GF-D8 (cell line): ENCODE data around the gene RABL6.
"Not testable (repeated sequence)": the region's sequence is repeated elsewhere in the genome, so short reads cannot be mapped to it uniquely, and the experiment has no call there.

Experiments used
- DNase-seq: peaks from one replicate; lab custom pipeline; 2025; lab: John Stamatoyannopoulos, UW

RABL6 gene

DNA sequence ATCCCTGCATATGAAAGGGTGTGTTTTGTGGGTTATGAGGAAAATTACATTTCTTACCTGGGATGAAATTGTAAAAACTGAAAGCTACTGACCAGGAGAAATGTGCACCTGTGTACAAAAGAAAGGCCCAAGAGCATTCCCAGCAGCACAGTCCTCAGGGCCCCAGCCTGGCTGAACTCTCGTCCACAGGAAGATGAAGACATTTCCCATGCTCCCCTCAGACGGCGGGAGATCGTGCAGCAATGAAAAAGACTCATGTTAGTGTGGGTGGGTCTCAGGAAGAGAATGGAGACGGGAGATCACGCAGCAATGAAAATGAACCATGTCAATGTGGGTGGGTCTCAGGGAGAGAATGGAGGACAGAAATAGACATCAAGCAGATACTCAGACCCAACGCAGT is 30.8 kb upstream of the RABL6 start:
- DNase-seq = no peak

DNA sequence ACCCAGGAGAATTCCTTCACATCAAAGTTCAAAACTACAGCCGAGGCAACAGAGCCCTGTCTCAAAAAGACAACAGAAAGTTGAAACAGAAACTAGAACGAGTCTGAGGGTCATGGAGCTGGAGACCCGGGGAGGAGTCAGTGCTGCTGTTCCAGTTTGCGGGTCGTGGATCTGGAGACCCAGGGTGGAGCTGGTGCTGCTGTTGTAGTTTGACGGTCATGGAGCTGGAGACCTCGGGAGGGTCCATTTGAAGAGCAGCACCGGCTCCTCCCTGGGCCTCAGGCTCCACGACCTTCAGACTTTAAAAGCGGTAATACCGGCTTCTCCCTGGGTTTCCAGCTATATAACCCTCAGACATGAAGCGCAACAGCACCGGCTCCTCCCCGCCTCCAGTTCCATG is 30.4 kb upstream of the RABL6 start:
- no peak for DNase-seq

DNA sequence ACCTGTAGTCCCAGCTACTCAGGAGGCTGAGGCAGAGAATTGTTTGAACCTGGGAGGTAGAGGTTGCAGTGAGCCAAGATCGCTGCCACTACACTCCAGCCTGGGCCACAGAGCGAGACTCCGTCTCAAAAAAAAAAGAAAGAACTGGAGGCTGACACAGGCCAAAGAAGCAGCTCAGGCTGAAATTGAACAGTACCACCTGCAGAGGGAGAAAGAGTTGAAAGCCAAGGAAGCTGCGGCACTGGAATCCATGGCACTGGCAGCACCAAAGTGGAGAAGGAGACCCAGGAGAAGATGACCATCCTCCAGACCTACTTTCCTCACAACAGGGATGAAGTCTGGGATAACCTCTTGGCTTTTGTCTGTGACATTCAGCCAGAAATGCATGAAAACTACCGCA is 27.9 kb upstream of the RABL6 start:
- no peak for DNase-seq

DNA sequence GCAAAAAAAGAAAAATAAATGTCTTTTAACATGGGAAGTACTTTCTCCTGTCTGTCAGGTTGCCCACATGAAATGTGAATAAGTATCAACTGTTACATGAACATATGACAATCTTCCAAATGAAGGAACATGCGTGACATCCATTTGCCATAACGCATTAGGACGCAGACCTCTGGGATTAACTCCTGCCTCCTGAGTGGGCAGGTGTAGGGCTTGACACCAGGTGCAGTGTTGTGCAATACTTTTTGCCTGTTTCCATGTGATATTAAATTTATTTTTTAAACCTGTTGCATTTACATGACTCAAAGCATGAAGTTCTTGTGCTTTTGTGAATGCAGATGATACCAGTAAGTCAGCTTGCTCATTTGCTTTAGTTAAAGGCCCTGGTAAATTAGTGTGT is 25.3 kb upstream of the RABL6 start:
- DNase-seq = no peak

DNA sequence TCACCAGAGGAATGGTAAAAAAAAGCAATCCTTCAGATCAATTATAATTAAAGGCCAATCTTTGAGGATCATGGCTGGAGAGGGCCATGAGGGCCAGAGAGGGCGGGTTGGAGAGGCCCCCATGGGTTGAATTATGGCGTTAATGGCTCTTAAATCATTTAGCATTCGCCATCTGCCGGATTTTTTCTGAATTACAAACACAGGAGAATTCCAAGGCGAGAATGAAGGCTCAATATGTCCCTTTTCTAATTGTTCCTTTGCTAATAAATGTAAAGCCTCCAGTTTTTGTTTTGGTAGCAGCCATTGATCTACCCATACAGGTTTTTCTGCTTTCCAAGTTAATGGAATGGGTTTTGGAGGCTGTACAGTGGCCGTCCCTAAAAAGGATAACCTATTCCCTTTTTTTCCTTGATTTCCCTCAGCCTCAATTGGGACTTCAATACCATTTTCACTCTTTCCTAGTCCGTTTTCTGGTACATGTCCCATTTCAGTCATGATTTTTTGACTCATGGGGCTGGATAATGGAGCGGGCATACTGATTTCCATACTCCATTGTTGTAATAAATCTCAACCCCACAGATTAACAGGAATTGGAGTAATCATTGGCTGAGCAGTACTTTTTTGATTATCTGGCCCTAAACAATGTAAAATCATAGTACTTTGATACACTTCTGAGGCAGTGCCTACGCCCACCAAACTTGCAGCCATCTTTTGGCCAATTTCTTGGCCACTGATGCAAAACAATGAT is 23.3 kb upstream of the RABL6 start:
- DNase-seq = no peak

DNA sequence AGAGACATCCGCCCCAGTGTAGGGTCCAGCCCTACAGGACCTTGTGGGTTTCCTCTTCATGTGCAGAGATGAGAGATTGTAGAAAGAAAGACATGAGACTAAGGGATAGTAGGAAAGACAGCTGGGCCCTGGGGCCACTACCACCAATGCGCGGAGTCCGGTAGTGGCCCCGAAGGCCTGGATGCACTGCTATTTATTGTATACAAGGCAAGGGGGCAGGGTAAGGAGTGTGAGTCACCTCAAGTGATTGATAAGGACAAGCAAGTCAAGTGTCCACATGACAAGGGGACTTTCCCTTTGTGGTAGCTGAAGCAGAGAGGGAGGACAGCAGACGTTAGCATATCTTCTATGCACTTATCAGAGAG is 22.8 kb upstream of the RABL6 start:
- DNase-seq = no peak

DNA sequence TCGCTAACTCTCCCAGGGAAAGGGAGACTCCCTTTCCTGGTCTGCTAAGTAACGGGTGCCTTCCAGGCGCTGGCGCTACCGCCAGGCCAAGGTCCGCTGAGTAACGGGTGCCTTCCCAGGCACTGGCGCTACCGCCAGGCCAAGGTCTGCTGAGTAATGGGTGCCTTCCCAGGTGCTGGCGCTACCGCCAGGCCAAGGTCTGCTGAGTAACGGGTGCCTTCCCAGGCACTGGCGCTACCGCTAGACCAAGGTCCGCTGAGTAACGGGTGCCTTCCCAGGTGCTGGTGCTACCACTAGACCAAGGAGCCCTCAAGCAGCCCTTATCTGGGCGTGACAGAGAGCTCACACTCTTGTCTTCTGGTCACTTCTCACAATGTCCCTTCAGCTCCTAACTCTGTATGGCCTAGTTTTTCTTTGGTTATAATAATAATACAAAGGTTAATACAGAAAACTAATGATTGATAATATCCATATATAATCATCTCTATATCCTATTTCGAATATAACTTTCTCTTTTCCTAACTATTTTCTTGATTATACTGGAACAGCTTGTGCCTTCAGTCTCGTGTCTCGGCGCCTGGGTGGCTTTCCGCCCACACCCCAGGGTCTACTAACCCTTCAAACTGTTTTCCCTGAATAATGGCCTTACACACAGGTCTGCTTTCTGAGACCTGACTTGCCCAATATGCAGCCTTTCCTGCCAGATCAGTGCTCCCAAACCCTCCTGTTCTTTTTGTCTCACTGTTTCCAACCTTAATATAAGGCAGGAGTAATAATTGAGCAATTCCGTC is 22.0 kb upstream of the RABL6 start:
- not testable (repeated sequence) for DNase-seq

DNA sequence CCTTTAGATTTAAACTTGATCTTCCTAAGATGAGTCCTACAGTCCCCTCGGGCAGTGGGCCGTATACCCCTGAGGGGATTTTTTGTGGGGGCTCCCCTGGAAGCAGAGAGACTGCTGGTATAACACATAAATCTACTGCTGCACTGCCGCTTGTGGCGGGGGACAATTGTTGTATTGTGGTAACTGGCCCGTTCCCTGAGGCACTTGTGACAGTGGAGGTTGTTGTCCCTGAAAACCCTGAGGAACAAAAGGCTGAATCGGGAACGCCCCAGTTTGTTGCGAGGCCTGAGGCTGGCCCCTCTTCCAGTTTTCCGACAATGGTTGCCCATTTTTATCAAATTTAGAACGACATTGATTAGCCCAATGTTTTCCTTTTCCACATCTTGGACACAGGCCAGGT is 21.3 kb upstream of the RABL6 start:
- no peak for DNase-seq

DNA sequence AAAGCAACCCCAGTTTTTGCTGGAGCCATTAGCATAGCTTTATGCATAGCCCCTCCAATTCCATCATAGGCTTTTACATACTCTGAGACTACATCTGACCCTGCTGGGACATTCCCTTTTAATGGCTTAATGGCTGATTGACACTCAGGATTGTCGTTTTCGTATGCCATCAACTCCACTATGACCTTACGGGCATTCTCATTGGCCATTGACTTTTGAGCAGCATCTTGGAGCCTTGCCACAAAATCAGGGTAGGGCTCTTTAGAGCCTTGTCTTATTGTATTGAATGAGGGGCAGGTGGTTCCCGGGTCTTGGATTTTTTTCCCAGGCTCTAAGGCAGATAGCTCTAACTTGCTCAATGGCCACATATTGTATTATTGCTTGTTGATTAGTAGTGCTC is 20.8 kb upstream of the RABL6 start:
- DNase-seq = not testable (repeated sequence)

DNA sequence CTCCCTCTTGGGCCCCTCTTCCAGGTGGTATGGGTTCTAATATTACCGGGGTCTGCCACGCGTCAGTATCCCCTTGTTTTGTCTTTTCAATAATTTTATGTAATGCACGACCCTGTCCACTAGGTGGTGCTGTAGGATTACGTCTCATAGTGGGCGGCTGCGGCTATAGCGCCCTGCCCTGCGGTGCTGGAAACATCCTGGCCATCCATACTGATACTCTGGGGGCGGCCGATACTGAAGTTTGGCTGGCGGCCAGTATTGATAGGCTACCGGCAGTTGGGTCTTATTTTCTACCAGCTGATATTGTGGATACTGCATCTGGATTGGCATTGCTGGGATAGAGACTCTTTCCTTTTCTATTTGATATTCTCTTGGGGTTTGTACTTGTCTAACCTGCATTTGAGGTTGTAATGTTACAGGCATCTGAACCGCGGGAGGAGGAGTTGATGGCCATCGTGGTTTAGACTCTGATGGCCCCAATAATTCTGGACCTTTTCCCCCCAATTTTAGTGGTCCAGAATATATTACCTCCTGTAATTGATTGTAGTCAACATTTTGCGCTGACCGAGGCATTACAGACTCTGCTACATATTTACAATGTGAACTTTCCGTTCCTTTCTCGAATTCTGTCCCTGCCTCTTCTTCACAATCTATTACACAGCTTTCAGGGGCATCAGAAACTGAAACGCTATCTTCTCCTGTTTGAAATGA is 19.9 kb upstream of the RABL6 start:
- peak; percentile 24 for DNase-seq

DNA sequence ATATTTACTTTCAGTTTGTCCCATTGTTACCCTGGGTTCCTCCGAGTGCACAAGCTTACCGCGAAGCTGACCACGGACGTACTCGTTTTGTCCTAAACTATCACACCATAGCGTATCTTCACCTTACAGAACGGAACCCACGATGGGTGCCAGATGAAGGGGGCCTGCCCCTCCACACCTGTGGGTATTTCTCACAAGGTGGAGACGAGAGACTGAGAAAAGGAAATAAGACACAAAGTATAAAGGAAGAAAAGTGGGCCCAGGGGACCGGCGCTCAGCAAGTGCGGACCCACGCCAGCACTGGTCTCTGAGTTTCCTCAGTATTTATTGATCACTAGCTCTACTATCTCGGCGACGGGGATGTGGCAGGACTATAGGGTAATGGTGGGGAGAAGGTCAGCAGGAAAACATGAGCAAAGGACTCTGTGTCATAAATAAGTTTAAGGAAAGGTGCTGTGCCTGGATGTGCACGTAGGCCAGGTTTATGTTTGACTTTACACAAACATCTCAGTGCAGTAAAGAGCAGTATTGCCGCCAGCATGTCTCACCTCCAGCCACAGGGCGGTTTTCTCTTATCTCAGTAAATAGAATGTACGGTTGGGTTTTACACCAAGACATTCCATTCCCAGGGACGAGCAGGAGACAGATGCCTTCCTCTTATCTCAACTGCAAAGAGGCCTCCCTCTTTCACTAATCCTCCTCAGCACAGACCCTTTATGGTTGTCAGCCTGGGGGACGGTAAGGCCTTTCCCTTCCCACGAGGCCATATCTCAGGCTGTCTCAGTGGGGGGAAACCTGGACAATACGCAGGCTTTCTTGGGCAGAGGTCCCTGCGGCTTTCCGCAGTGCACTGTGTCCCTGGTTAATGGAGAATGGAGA is 18.9 kb upstream of the RABL6 start:
- DNase-seq = not testable (repeated sequence)

DNA sequence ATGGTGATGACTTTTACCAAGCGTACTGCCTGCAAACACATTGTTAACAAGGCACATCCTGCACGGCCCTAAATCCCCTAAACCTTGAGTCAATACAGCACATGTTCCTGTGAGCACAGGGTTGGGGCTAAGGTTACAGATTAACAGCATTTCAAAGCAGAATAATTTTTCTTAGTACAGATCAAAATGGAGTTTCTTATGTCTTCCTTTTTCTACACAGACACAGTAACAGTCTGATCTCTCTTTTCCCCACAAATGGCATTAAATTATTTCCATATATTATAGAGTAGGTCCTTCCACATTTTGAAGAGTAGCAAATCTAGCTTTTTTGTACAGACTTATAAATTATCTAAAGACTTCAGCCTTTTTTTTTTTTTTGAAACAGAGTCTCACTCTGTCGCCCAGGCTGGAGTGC is 18.2 kb upstream of the RABL6 start:
- DNase-seq = no peak

DNA sequence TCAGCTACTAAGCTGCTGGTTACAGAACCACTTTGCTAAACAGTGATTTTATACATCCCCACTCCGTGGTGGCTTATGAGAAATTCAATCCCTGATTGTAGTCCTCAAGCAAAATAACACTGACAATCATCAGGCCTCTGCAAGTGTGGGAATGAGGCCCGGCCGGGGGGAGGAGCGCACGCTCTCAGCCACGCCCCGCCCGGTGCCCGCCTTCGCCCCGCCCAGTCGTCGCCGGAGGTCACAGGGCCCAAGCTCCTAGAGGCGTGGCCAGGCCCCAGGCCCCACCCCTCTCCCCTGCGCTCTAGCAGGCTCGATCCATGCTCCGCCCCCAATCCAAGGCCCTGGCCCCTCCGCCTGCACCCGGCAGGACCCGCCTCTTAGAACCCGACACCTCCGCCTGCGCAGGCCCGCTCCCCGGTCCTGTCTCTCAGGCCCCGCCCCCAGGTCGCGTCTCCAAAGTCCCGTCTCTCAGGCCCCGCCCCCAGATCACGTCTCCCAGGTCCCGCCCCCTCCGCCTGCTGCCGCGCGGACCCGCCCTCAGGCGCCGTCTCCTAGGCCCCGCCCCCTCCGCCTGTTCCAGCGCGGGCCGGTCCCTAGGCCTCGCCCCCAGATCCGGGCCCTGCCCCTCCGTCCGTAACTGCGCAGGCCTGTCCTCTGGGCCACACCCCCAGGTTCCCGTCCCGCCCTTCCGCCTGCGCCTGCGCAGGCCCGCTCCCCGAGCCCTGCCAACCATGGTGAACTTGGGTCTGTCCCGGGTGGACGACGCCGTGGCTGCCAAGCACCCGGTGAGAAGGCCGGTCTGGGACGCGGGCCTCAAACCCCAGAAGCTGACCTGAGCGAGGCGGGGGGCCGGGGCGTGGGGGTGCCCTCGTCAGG is 16.9 kb upstream of the RABL6 start, which contains the start of gene TMEM141:
Gene TMEM141, plus strand, starts transcription at position 705 of the 876 bp plus-strand sequence. Its CDS starts 27 bp downstream, at position 732.
- peak; percentile 98 for DNase-seq

DNA sequence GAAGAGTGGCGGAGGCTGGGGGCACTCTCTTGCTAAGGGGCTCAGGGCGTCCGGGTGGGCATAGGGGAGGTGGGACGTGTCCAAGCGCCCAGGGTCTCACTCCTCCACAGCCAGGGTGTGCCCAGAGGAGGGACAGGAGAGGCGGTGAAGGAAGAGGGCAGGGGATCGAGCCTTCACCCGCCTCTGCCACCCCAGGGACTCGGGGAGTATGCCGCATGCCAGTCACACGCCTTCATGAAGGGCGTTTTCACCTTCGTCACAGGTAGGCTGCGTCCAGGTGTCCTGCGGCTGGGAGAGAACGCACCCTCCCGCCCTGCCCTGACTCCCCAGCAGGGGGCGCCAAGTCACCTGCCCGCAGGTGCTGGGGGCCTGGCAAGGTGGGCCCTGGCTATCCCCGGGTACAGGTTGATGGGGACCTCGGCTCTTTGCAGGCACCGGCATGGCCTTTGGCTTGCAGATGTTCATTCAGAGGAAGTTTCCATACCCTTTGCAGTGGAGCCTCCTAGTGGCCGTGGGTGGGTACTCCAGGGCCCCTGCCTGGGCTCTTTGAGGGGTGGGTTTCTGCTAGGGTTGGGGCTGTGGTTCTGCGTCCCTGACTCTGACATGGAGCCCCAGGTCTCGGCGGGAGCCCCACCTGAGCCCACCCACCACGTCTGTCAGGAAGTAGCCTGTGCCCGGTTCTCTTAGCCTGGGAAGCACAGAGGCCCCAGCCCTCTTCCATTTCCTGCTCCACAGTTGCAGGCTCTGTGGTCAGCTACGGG is 16.1 kb upstream of the RABL6 start:
- peak; percentile 17 for DNase-seq

DNA sequence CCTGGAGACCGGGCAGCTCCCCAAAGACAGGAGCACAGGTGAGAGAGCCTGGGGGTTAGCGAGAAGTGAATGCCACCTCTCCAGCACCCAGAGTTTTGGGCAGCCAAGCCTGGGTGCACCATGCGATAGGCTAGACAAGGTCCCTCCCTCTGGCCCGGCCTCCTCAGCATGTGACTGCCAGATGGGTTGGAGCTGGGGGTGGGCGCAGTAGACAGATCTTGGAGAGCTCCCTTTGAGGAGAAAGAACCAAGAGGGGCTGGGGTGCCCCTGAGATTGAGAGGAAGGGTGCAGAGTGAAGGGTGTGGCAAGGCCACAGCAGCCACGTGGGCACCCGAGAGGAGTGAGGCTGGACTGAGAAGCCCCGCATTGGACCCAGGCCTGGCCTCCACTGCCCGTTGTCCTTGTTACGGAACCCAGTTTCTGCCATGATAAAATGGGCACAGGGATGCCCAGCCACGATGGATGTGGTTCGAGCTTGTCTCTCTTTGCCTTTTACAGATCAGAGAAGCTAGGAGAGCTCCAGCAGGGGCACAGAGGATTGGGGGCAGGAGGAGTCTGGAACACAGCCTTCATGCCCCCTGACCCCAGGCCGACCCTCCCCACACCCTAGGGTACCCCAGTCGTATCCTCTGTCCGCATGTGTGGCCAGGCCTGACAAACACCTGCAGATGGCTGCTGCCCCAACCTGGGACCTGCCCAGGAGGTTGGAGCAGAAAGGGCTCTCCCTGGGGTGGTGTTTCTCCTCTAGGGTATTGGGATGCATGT is 15.2 kb upstream of the RABL6 start:
- no peak for DNase-seq

DNA sequence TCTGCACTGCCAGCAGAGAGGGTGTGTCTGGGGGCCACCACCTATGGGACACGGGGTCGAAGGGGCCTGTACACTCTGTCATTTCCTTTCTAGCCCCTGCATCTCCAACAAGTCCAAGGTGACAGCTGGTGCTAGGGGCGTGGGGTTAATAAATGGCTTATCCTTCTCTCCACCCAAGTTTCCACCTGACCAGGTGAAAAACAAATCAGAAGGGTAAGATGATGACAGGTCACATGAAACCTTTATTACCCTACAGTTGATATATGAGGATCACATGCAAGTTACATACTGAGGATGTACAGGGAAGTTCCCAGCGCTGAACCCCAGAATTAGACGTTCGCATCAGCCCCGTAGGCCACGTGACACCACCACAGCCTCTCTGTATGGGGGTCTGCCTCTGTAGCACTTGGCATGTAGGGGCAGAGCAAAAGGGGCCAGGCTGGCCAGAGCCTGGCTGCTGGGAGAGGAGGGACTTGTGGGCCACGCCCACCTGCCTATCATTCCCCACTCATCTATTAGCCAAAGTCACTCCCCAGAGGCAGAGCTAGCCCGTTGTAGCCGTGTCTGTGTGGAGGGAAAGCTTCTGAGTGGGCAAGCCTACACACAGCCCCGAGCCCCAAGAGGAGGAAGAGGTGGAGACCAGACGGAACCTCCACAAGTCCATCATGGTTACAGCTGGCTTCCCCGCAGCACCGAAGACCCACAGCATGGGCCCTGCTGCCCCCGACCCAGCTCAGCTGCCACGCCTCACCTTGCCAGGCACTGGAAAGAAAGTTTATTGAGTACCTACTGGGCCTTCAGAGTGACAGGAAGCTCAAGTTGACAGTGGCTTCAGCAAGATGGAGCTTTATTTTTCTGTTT is 14.4 kb upstream of the RABL6 start:
- no peak for DNase-seq

DNA sequence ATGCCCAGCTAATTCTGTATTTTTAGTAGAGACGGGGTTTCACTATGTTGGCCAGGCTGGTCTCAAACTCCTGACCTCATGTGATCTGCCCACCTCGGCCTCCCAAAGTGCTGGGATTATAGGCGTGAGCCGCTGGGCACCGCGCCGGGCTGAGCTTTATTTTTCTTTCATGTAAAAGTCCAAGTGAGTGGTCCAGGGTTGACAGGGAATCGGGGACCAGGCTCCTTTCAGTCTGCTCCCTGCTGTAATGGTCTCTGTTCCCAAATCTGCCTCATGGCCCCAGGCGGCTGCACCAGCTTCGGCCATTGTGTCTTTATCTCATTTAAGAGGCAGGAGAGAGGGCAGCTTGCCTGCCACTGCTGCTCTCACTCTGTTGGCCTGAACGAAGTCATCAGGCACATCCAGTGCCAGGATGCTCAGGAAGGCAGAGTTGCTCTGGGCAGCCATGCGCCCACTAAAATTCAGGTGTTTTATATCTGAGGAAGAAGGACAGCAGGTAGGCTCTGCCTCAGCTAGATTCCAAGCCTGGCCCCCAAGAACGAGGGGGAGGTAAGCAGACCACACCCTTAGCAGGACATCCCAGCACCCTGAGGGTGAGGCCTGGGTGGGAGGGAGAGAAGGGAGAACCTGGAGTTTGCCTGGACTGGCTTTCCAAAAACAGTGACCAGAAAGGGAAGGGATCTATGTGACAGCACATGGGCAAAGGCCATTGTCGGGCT is 13.3 kb upstream of the RABL6 start:
- no peak for DNase-seq

DNA sequence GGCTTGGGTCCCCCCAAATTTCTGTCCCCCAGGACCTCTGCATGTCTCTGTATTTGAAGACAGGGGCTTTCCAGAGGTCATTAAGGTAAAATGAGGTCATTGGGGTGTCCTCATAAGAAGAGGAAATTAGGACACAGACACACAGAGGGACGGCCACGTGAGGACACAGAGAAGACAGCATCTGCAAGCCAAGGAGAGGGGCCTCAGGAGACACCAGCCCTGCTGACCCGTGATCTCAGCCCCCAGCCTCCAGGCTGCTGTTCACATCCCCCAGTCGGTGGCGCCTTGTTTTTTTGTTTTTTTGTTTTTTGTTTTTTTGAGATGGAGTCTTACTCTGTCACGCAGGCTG is 12.8 kb upstream of the RABL6 start:
- peak; percentile 14 for DNase-seq
